Choroid plexus epithelial cell (primary cell): Measurements from ENCODE around the gene TBC1D9.
A peak's percentile ranks its signal among the peaks of the same experiment; 100 is the strongest.

Source experiments
- DNase-seq: peaks from one replicate; pipeline ENCODE4 v3.0.0-alpha.2; 2010; ENCODE audit warnings: low read depth
- H3K4me3 ChIP-seq: 2 replicates; pipeline ENCODE4 v1.5.1; 2011; ENCODE audit warnings: low read depth, mild to moderate bottlenecking, control low read depth, low read length, moderate library complexity
- TF ChIP-seq, protein P1 (sequence below): conservative IDR thresholded peaks from 2 replicates; pipeline ENCODE4 v1.5.1; 2011; ENCODE audit warnings: low read depth, mild to moderate bottlenecking, control low read depth, inconsistent platforms, low read length, moderate library complexity

Gene TBC1D9

DNA sequence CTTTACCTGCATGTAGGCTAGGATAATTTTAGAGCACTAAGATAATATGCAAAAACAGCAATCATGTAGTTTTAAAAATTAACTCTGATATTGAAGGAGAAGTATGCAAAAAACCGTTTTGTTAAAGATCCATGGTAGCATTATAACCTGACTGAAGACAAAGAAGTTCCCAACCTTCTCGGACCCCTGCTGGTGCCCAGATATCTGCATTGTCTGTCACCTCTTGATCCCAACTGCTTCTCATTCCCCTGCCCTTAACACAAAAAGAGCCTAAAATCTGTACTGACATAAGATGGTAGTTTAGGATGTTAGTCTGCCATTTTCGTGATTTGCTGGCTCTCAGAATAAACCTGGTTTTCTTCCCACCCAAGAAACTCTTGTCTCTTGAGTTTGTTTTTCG, 125.9 kb downstream of the TBC1D9 start:
- TF ChIP-seq, protein P1, sequence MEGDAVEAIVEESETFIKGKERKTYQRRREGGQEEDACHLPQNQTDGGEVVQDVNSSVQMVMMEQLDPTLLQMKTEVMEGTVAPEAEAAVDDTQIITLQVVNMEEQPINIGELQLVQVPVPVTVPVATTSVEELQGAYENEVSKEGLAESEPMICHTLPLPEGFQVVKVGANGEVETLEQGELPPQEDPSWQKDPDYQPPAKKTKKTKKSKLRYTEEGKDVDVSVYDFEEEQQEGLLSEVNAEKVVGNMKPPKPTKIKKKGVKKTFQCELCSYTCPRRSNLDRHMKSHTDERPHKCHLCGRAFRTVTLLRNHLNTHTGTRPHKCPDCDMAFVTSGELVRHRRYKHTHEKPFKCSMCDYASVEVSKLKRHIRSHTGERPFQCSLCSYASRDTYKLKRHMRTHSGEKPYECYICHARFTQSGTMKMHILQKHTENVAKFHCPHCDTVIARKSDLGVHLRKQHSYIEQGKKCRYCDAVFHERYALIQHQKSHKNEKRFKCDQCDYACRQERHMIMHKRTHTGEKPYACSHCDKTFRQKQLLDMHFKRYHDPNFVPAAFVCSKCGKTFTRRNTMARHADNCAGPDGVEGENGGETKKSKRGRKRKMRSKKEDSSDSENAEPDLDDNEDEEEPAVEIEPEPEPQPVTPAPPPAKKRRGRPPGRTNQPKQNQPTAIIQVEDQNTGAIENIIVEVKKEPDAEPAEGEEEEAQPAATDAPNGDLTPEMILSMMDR = no peak
- no peak for DNase-seq
- no peak overlapping the region for H3K4me3 ChIP-seq

DNA sequence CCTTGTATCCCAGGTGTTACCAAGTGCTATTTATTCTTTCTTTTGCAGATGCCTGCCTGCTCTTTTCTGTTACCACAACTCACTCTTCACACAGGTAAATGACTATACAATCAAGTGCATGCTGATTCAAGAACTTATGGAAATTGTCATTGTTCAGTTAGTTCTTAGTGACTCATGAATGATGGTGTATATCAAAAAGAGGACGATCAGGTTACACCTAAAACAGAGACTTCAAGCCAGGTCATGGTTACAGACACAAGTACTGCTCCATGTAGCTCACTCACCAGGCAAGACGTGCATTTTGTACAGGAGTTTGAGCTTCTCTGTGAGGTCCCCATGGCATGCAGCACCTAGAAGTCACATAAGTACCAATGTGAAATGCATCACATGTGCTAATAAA, 128.2 kb downstream of the TBC1D9 start:
- no peak overlapping the region for H3K4me3 ChIP-seq
- TF ChIP-seq, protein P1 = no peak
- no peak for DNase-seq

DNA sequence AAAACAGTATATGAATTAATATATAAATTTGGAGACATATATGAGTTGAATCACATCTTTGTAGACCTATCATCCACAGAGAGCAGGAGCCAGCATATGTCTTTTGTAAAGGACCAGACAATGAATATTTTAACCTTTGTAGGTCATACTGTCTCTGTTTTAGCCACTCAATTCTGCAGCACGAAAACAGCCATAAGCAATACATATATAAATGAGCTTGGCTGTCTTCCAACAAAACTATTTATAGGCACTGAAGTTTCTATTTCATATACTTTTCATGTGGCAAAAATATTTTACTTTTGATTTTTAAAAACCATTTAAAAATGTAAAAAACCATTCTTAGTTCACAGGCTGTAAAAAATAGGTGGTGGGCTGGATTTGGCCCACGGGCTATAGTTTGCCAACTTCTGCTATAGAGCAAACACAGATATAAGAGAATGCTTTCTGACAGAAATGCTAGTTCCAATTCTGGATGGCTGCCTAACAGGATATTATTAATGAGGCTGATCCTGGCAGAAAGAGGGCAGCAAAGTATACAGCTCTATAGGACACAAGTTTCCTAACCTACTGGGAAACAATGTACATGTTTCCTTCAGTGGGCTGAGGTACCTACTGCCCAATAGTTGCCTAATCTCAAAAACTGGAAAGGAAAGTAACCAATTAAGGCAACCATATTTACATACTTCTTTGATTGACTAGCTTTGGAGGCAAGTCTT, 129.4 kb downstream of the TBC1D9 start:
- DNase-seq = peak; percentile 52
- H3K4me3 ChIP-seq = no peak overlapping the region
- TF ChIP-seq, protein P1 = peak; percentile 60

DNA sequence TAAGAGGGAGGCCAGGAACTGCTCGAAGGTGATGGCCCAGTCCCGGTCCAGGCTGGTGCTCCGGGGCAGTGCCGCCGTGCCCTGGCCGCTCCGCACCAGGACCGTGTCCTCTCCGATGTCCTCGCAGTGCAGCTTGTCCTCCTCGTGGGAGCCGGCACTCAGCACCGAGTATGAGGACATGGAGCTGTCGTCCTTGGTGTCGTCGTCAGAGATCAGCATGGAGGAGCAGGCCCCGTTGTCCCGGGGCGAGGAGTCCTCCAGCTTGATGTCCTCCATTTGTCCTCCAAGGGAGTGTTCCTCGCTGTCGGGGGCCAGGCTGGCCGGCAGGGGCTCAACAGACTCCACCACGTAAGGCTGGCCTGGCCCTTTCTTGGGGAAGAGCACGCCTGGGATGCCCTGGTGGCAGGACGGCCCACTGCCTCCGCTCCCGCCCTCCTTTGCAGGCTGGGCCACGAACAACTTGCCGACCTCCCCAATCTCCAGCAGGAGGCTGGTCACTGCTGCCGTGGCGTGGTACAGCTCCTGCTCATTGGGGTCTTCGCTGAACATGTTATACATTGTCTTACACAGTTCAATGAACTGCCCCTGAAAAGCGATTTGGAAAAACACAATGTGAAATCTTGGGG, 133.7 kb downstream of the TBC1D9 start:
- TF ChIP-seq, protein P1 = no peak
- H3K4me3 ChIP-seq = no peak overlapping the region
- no peak for DNase-seq

DNA sequence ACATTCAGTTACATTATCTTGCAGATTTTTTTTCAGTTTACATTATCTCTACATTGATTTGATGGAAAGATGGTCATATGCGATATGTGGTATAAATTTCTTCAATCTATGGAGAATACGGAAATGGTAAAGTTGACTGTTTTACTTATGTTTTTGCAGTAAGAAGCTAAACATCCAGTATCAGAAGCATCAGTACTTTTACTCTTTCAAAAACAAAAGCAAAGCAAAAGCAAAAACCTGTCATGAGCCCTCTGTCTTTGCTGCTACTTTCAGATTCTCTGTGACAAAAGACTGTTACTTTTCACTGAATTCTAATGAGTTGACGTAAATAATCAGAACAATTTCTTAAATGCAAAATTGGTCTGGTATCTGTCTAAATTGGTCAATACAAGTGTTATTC, 135.0 kb downstream of the TBC1D9 start:
- no peak for DNase-seq
- TF ChIP-seq, protein P1 = no peak
- no peak overlapping the region for H3K4me3 ChIP-seq

DNA sequence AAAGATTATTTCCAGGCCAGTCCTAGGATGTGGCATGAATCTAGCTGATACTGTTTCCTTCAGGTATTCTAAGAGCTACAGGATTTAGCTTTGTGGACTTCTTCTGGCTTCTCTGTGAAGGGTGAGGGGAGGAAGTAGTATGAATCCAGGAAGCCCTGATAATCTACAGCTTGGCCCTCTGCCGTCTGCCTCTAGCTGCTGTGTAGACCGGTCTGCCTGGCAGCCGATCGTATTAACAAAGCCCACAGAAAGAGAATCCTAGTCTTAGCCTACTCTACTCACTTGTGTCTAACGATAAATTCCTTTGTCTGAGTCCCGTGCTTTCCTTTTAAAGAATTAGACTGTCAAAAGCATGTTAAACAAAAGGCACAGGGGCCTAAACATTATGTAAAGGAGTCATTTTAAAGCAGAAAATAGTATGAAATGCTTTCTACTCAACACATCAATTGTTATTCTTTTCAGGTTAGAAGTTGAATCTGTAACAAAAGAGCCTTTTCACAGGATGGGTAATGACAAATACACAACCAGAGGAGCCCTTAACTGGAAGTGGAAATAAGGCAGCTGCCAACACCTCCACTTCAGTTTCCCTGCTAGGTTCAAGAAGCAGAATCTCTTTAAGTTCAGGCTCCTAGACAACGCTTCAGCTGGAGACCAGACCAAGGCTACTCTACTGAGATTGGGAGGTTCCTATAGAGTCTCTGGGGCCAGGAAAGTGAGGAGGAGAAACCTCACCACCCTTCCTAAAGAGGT, 138.5 kb downstream of the TBC1D9 start:
- peak; percentile 24 for DNase-seq
- TF ChIP-seq, protein P1 = no peak
- no peak overlapping the region for H3K4me3 ChIP-seq
